Ishikawa (cell line): ENCODE results near the gene SMTNL2.

Experiments
- CEBPB ChIP-seq: IDR thresholded peaks from 2 replicates; pipeline ENCODE4 v1.6.1; 2012
- CREB1 ChIP-seq: IDR thresholded peaks from 2 replicates; pipeline ENCODE4 v1.6.1; 2012; ENCODE audit warnings: low read depth
- EGR1 ChIP-seq: IDR thresholded peaks from 2 replicates; pipeline ENCODE4 v1.6.1; 2012
- EP300 ChIP-seq: IDR thresholded peaks from 2 replicates; pipeline ENCODE4 v1.6.1; 2012; ENCODE audit warnings: borderline replicate concordance
- FOXM1 ChIP-seq: IDR thresholded peaks from 2 replicates; pipeline ENCODE4 v1.6.1; 2012; ENCODE audit warnings: low read depth, borderline replicate concordance
- NFIC ChIP-seq: IDR thresholded peaks from 2 replicates; pipeline ENCODE4 v1.6.1; 2012
- RAD21 ChIP-seq: IDR thresholded peaks from 2 replicates; pipeline ENCODE4 v1.6.1; 2012; ENCODE audit warnings: low read depth
- TAF1 ChIP-seq: IDR thresholded peaks from 2 replicates; pipeline ENCODE4 v1.6.1; 2012; ENCODE audit warnings: low read depth, mild to moderate bottlenecking
- TCF12 ChIP-seq: IDR thresholded peaks from 2 replicates; pipeline ENCODE4 v1.6.1; 2012; ENCODE audit warnings: low read depth
- TEAD4 ChIP-seq: IDR thresholded peaks from 2 replicates; pipeline ENCODE4 v1.6.1; 2012
- YY1 ChIP-seq: IDR thresholded peaks from 2 replicates; pipeline ENCODE4 v1.6.1; 2012; ENCODE audit warnings: low read depth
- ZBTB7A ChIP-seq: IDR thresholded peaks from 2 replicates; pipeline ENCODE4 v1.6.1; 2012; ENCODE audit warnings: low read depth
- TF ChIP-seq, protein P1 (sequence below): IDR thresholded peaks from 2 replicates; pipeline ENCODE4 v1.6.1; 2012
- TF ChIP-seq, protein P2 (sequence below): IDR thresholded peaks from 2 replicates; pipeline ENCODE4 v1.6.1; 2012
- TF ChIP-seq, protein P3 (sequence below): IDR thresholded peaks from 2 replicates; pipeline ENCODE4 v1.6.1; 2012; ENCODE audit warnings: low read depth, mild to moderate bottlenecking

Gene SMTNL2

DNA sequence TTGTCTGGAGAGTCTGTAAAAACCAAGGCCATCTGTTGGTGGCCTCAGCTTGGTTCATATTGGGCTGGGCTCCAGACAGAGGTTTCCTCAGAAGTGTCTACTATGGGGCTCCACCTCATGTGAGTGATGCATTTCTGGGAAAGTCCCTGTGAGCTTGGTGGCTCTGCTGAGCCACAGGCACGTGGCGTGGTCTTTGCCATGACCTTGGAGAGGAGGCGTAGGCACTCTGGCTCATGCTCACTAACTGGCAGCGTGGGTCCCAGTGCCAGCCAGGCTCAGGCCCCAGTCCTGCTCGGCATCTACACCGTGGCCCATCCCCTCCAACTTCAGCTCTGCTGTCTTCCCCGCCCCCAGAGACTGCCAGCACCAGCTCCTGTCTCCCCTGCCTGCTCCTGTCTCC is 10.7 kb upstream of the SMTNL2 start:
- TF ChIP-seq CREB1 (no peak), TAF1 (no peak), EP300 (no peak), ZBTB7A (no peak)
- TF ChIP-seq, protein P1, sequence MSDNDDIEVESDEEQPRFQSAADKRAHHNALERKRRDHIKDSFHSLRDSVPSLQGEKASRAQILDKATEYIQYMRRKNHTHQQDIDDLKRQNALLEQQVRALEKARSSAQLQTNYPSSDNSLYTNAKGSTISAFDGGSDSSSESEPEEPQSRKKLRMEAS, result no peak

DNA sequence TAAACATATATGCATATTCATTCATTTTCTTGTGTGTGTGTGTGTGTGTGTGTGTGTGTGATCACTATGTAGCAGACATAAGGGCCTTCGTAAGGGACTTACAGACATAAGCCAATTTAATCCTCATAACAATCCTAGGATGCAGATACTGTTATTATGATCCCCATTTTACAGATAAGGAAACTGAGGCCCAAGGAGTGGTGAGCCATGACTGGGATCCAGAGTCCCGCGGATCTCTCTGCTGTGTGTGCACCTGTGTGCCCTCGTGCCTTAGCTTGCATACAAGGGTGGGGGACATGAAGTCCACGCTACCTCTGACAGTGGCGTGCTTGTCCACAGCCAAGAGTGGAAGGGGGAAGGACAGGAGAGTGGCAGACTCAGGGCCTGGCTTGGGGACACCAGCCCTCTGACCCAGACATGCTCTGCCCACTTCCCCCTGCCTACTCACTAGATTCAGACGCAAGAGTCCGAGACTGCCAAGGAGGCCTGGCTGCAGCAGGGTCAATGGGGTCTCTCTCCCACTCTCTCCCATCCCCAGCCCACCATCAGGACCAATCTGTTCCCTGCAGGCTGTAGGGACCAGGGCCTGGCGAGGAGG is 9.8 kb upstream of the SMTNL2 start:
- TF ChIP-seq NFIC, result no peak
- no peak for TF ChIP-seq CREB1
- no peak for TF ChIP-seq FOXM1
- TF ChIP-seq CEBPB, result no peak
- TF ChIP-seq, protein P2, sequence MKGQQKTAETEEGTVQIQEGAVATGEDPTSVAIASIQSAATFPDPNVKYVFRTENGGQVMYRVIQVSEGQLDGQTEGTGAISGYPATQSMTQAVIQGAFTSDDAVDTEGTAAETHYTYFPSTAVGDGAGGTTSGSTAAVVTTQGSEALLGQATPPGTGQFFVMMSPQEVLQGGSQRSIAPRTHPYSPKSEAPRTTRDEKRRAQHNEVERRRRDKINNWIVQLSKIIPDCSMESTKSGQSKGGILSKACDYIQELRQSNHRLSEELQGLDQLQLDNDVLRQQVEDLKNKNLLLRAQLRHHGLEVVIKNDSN, result no peak
- TF ChIP-seq, protein P3, sequence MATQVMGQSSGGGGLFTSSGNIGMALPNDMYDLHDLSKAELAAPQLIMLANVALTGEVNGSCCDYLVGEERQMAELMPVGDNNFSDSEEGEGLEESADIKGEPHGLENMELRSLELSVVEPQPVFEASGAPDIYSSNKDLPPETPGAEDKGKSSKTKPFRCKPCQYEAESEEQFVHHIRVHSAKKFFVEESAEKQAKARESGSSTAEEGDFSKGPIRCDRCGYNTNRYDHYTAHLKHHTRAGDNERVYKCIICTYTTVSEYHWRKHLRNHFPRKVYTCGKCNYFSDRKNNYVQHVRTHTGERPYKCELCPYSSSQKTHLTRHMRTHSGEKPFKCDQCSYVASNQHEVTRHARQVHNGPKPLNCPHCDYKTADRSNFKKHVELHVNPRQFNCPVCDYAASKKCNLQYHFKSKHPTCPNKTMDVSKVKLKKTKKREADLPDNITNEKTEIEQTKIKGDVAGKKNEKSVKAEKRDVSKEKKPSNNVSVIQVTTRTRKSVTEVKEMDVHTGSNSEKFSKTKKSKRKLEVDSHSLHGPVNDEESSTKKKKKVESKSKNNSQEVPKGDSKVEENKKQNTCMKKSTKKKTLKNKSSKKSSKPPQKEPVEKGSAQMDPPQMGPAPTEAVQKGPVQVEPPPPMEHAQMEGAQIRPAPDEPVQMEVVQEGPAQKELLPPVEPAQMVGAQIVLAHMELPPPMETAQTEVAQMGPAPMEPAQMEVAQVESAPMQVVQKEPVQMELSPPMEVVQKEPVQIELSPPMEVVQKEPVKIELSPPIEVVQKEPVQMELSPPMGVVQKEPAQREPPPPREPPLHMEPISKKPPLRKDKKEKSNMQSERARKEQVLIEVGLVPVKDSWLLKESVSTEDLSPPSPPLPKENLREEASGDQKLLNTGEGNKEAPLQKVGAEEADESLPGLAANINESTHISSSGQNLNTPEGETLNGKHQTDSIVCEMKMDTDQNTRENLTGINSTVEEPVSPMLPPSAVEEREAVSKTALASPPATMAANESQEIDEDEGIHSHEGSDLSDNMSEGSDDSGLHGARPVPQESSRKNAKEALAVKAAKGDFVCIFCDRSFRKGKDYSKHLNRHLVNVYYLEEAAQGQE, result no peak
- no peak for TF ChIP-seq EGR1
- TF ChIP-seq TEAD4, result no peak
- TF ChIP-seq TAF1, result no peak
- TF ChIP-seq TCF12, result no peak
- no peak for TF ChIP-seq YY1
- TF ChIP-seq EP300, result no peak
- no peak for TF ChIP-seq ZBTB7A
- TF ChIP-seq, protein P1, result no peak
- TF ChIP-seq RAD21, result no peak

DNA sequence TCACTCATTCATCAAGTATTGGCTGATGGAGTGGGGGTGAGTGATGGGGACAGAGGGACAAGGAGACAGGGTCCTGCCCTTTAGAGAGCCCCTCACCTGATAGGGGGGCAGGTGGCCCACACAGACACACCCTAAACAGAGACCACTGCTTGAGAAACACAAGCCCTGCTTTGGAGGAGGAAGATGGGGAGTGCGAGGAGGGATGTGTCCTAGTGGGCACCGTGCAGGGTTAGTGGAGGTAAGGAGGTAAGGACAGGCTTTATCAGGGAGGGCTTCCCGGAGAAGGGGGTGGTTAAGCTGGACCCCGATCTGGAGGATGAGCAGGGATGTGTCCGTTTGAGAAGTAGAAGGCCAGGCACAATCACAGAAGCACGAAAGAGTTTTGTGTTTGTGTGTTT is 8.2 kb upstream of the SMTNL2 start:
- no peak for TF ChIP-seq EP300
- TF ChIP-seq YY1, result no peak
- TF ChIP-seq TCF12, result no peak
- TF ChIP-seq, protein P1, result no peak
- no peak for TF ChIP-seq TEAD4

DNA sequence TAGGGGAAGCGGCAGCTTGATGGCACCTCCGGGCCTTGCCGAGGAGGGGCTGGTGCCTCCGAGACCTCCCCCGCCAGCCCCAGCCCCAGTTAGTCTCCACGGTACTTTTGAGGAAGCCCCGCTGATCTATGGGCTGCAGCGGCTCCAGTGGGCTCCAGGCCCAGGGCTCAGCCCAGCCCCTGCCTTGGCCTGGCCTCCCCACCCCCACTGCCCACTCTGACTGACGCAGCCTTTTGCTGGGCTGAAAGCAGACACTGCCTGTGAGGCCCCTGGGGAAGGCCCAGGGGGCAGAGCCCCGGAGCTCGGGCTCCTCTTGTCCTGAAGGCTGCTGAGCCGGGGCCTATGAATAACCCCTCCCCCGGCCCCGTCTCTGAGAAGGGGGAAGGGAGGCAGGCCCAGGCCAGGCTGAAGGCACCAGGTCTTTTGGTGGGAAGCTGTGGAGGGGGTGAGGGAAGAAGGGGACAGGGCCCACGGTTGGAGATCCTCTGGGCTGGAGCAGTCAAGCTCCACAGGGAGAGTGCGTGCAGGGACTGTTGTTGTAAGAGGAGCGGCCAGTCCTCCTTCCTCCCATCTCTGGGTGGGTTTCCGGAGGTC is 7.5 kb upstream of the SMTNL2 start:
- TF ChIP-seq, protein P3, result no peak
- TF ChIP-seq TEAD4 (no peak), RAD21 (no peak), NFIC (no peak), YY1 (no peak), EP300 (no peak), FOXM1 (no peak), TAF1 (no peak), ZBTB7A (no peak), CEBPB (no peak), TCF12 (no peak), EGR1 (no peak), CREB1 (no peak)
- TF ChIP-seq, protein P2, result no peak
- TF ChIP-seq, protein P1, result no peak

DNA sequence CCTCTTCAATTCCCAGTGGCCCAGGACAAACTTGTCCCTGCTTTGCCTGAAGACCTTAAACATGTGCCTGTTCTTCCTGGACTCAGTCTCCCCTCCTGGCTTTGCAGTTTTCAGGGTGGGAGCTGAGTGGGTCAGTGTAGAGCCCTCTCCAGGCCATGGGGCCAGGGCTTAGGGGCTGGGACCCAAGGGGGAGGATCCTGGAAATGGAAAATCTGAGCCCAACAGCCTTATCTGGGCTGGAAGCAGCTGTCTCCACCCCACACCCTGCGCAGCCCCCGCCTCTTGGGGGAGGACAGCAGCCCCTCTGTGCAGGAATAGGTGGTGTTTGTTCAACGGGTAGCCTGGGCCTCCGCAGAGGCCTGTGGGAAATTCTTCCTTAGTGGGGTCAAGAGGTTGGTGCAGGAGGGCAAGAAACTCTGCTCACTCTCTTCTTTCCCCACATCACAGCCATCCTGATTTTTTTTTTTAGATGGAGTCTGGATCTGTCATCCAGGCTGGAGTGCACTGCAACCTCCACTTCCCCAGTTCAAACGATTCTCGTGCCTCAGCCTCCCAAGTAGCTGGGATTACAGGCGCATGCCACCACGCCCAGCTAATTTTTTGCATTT is 6.8 kb upstream of the SMTNL2 start:
- TF ChIP-seq YY1 (no peak), EP300 (no peak), NFIC (no peak), ZBTB7A (no peak)
